Fibroblast of lung (primary cell): ENCODE results near the gene DENND11. TPM values are rescaled to one million over a fixed set of nuclear protein-coding genes. Genes with fewer than 3 reads are reported as not detected.

Source experiments
- DNase-seq, 2 donors: peaks; one replicate each; pipeline versions ENCODE4 v3.0.0 to v3.0.0-alpha.2; 2010; ENCODE audit warnings: low read depth in 2 of 2
- H2AFZ ChIP-seq: 2 replicates; pipeline ENCODE4 v1.5.1; 2012; ENCODE audit warnings: low read length, control low read depth, inconsistent platforms
- H3K27ac ChIP-seq: 2 replicates; pipeline ENCODE4 v1.5.1; 2011; ENCODE audit warnings: low read length, control low read depth; ENCODE audit not compliant: insufficient read depth
- H3K27me3 ChIP-seq: 2 replicates; pipeline ENCODE4 v1.5.1; 2011; ENCODE audit warnings: mild to moderate bottlenecking, low read length; ENCODE audit not compliant: control insufficient read depth, insufficient read depth
- H3K36me3 ChIP-seq: 2 replicates; pipeline ENCODE4 v1.5.1; 2011; ENCODE audit warnings: low read length; ENCODE audit not compliant: control insufficient read depth, insufficient read depth
- H3K4me1 ChIP-seq: 2 replicates; pipeline ENCODE4 v1.5.1; 2011; ENCODE audit warnings: low read length; ENCODE audit not compliant: control insufficient read depth, insufficient read depth; ENCODE audit errors: extremely low read depth
- H3K4me2 ChIP-seq: 2 replicates; pipeline ENCODE4 v1.5.1; 2011; ENCODE audit warnings: low read length, control low read depth; ENCODE audit not compliant: insufficient read depth; ENCODE audit errors: extremely low read depth
- H3K4me3 ChIP-seq, 4 experiments: fragments of 200-600 bp in 1 of 4; sonication (generic) in 1 of 4; replicated peaks in 1 of 4; 2 replicates each; pipeline ENCODE4 v1.5.1; 2011 to 2016; ENCODE audit warnings: low read length in 4 of 4, low read depth in 3 of 4, mild to moderate bottlenecking in 3 of 4, control low read depth in 2 of 4, inconsistent platforms in 1 of 4, mixed read lengths in 1 of 4; ENCODE audit not compliant: insufficient read depth in 1 of 4; ENCODE audit errors: control extremely low read depth in 1 of 4
- H3K79me2 ChIP-seq: 2 replicates; pipeline ENCODE4 v1.5.1; 2012; ENCODE audit warnings: mild to moderate bottlenecking, low read length, inconsistent platforms; ENCODE audit not compliant: control insufficient read depth, insufficient read depth
- H3K9ac ChIP-seq: 2 replicates; pipeline ENCODE4 v1.5.1; 2011; ENCODE audit warnings: mild to moderate bottlenecking, low read length, control low read depth; ENCODE audit not compliant: insufficient read depth
- H3K9me3 ChIP-seq: 2 replicates; pipeline ENCODE4 v1.5.1; 2012; ENCODE audit warnings: low read depth, low read length; ENCODE audit not compliant: control insufficient read depth, insufficient read depth
- H4K20me1 ChIP-seq: 2 replicates; pipeline ENCODE4 v1.5.1; 2011; ENCODE audit warnings: low read length; ENCODE audit not compliant: control insufficient read depth, insufficient read depth; ENCODE audit errors: extremely low read depth
- CTCF ChIP-seq, 2 donors: IDR thresholded peaks in 1 of 2; conservative IDR thresholded peaks in 1 of 2; 1 replicate in 1 of 2; 2 replicates in 1 of 2; pipeline ENCODE4 v1.5.1; 2011 to 2012; ENCODE audit warnings: low read length in 2 of 2, control low read depth in 1 of 2, inconsistent platforms in 1 of 2, low read depth in 1 of 2, mild to moderate bottlenecking in 1 of 2
- EZH2 ChIP-seq: IDR thresholded peaks from 2 replicates; pipeline ENCODE4 v1.5.1; 2012; ENCODE audit warnings: low read length, control low read depth, mild to moderate bottlenecking; ENCODE audit errors: missing control alignments
- polyA plus RNA-seq, 2 donors: library from polyadenylated mRNA; depleted of rRNA in 1 of 2; stranded (reverse) in 1 of 2; unstranded in 1 of 2; fragments of >200 nt; gene quantifications; 2 replicates each; pipeline ENCODE4 v1.2.1, GENCODE V29; 2011 to 2012; ENCODE audit warnings: missing spikeins in 1 of 2
- total RNA-seq: library from RNA; depleted of rRNA; stranded (reverse); fragments of >200 nt; gene quantifications from 2 replicates; pipeline ENCODE4 v1.2.1, GENCODE V29; 2014

DENND11 gene
- total and polyA plus RNA-seq, 2 donors (not counting 1 experiment from before 2014, with no cell fraction given): 2.7 to 6.1 TPM

GRCh38 chr7:141706239-141707064, 4.5 kb upstream of the DENND11 start:
- Histone ChIP-seq H4K20me1 (no peaks in the 10 kb centered on the region), H3K9me3 (no peaks in the 10 kb centered on the region), H3K9ac (no peak overlapping the region), H3K36me3 (no peaks in the 10 kb centered on the region), H3K79me2 (no peaks in the 10 kb centered on the region), H2AFZ (no peak overlapping the region), H3K4me2 (no peak overlapping the region), H3K27me3 (no peaks in the 10 kb centered on the region), H3K4me1 (no peaks in the 10 kb centered on the region), H3K27ac (no peak overlapping the region), H3K4me3 (no peak overlapping the region)
- TF ChIP-seq EZH2: no peak
- no peak for TF ChIP-seq CTCF (conservative IDR thresholded peaks at IDR 0.05 in 1 of 2, IDR thresholded peaks at IDR 0.05 in 1 of 2; ENCODE audit: low read depth in 1 of 2, low read length in 2 of 2)
- no peak for DNase-seq

GRCh38 chr7:141704741-141705140, 2.8 kb upstream of the DENND11 start:
- Histone ChIP-seq H3K27me3 (no peaks in the 10 kb centered on the region), H3K36me3 (no peaks in the 10 kb centered on the region), H3K4me1 (no peaks in the 10 kb centered on the region), H3K79me2 (no peaks in the 10 kb centered on the region), H4K20me1 (no peaks in the 10 kb centered on the region), H3K9ac (no peak overlapping the region), H3K9me3 (no peaks in the 10 kb centered on the region), H3K4me2 (no peak overlapping the region), H2AFZ (no peak overlapping the region), H3K4me3 (no peak overlapping the region), H3K27ac (no peak overlapping the region)
- no peak for TF ChIP-seq CTCF (conservative IDR thresholded peaks at IDR 0.05 in 1 of 2, IDR thresholded peaks at IDR 0.05 in 1 of 2; ENCODE audit: low read depth in 1 of 2, low read length in 2 of 2)
- TF ChIP-seq EZH2: no peak
- DNase-seq: no peak

GRCh38 chr7:141704112-141704511, 2.1 kb upstream of the DENND11 start:
- TF ChIP-seq EZH2: no peak
- no peaks in the 10 kb centered on the region for H3K9me3 ChIP-seq
- H3K79me2 ChIP-seq: no peaks in the 10 kb centered on the region
- no peak for DNase-seq
- no peak overlapping the region for H3K4me3 ChIP-seq
- H3K4me2 ChIP-seq: no peak overlapping the region
- no peaks in the 10 kb centered on the region for H3K27me3 ChIP-seq
- no peak overlapping the region for H3K27ac ChIP-seq
- H3K36me3 ChIP-seq: no peaks in the 10 kb centered on the region
- H3K4me1 ChIP-seq: no peaks in the 10 kb centered on the region
- H4K20me1 ChIP-seq: no peaks in the 10 kb centered on the region
- no peak overlapping the region for H3K9ac ChIP-seq
- no peak overlapping the region for H2AFZ ChIP-seq
